Kidney epithelial cell (primary cell): ENCODE measurements around the gene NFAM1. TPM values are rescaled to one million over a fixed set of nuclear protein-coding genes. Genes with fewer than 3 reads are reported as not detected.

ENCODE experiments used
- DNase-seq: peaks from one replicate; pipeline ENCODE4 v3.0.0-alpha.2; 2010; ENCODE audit warnings: low read depth
- H3K27me3 ChIP-seq: 2 replicates; pipeline ENCODE4 v1.6.0; 2011; ENCODE audit warnings: low read length; ENCODE audit not compliant: control insufficient read depth, insufficient read depth
- H3K36me3 ChIP-seq: 2 replicates; pipeline ENCODE4 v1.5.1; 2011; ENCODE audit warnings: low read length; ENCODE audit not compliant: control insufficient read depth, insufficient read depth
- H3K4me3 ChIP-seq: 2 replicates; pipeline ENCODE4 v1.5.1; 2011; ENCODE audit warnings: low read depth, mild to moderate bottlenecking, control low read depth, low read length
- total RNA-seq: library from RNA; depleted of rRNA; stranded (reverse); fragments of >200 nt; gene quantifications from 2 replicates; pipeline ENCODE4 v1.2.3, GENCODE V29; 2015
- TF ChIP-seq, protein P1 (sequence below): IDR thresholded peaks from 2 replicates; pipeline ENCODE4 v1.5.1; 2011; ENCODE audit warnings: mild to moderate bottlenecking, moderate library complexity, low read length, control low read depth, inconsistent platforms; ENCODE audit not compliant: insufficient read depth, poor library complexity, severe bottlenecking

The NFAM1 gene
- total RNA-seq, 1 donor from 2014 or later = under 0.01 TPM

DNA sequence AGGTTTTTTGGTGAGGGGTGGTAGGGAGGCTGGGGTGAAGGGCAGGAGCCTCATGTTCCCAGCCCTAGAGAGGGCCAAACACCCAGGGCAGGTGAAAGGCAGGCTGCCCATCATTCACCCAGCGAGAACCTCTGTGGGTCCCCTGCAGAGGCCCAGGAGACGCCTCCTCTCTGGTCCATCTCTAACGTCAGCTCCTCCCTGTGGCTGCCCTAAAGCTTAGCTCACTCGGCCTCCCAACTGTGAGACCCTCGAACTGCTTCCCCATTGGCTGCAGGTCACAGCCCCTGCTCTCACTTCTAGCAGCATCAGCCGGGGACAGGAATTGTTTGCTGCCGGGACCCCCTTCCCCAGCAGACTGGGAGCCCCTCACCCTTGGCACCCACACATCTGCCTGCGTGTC, 615 bp upstream of the NFAM1 start:
- no peaks in the 10 kb centered on the region for H3K36me3 ChIP-seq
- H3K27me3 ChIP-seq = peaks cover 44% of the 10 kb centered on the region
- DNase-seq = no peak
- no peak overlapping the region for H3K4me3 ChIP-seq
- TF ChIP-seq, protein P1, sequence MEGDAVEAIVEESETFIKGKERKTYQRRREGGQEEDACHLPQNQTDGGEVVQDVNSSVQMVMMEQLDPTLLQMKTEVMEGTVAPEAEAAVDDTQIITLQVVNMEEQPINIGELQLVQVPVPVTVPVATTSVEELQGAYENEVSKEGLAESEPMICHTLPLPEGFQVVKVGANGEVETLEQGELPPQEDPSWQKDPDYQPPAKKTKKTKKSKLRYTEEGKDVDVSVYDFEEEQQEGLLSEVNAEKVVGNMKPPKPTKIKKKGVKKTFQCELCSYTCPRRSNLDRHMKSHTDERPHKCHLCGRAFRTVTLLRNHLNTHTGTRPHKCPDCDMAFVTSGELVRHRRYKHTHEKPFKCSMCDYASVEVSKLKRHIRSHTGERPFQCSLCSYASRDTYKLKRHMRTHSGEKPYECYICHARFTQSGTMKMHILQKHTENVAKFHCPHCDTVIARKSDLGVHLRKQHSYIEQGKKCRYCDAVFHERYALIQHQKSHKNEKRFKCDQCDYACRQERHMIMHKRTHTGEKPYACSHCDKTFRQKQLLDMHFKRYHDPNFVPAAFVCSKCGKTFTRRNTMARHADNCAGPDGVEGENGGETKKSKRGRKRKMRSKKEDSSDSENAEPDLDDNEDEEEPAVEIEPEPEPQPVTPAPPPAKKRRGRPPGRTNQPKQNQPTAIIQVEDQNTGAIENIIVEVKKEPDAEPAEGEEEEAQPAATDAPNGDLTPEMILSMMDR = no peak

GRCh38 chr22:42431401-42432019, 693 bp downstream of the NFAM1 start:
- DNase-seq = no peak
- no peak overlapping the region for H3K4me3 ChIP-seq
- H3K27me3 ChIP-seq = peaks cover 45% of the 10 kb centered on the region
- TF ChIP-seq, protein P1 = no peak
- no peaks in the 10 kb centered on the region for H3K36me3 ChIP-seq

DNA sequence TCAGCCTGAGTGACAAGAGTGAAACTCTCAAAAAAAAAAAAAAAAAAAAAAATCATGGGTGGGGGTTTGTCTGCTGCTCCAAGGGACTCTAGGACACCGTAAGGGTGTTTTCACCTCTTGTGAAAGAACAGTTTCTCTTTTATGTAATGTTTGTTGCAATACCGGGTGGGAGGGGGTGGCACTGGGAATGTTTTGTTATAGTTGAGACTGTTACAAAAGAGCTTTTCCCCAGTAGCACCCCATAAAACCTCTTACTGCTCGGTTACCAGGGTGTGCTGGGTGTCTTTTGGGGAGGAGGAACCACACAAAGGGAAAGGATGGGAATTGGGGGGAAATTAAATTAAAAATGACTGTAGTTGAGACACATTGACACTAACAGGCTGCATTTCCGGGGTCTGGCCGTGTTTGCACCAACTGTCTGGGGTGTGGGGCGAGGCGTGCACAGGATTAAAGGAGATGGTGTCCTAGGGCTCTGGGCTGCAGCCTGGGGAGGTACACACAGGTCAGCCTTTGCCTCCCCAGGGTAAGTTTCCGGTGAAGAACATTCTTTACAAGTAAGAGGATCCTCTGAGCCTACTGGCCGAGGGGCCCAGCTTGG, 1.6 kb downstream of the NFAM1 start:
- peaks cover 47% of the 10 kb centered on the region for H3K27me3 ChIP-seq
- no peaks in the 10 kb centered on the region for H3K36me3 ChIP-seq
- DNase-seq = no peak
- TF ChIP-seq, protein P1 = no peak
- H3K4me3 ChIP-seq = no peak overlapping the region

GRCh38 chr22:42428760-42429159, 3.4 kb downstream of the NFAM1 start:
- no peak for DNase-seq
- Histone ChIP-seq H3K27me3 (peaks cover 42% of the 10 kb centered on the region), H3K36me3 (no peaks in the 10 kb centered on the region), H3K4me3 (no peak overlapping the region)
- TF ChIP-seq, protein P1 = no peak

- peaks cover 35% of the 10 kb centered on the region for H3K27me3 ChIP-seq
- TF ChIP-seq, protein P1 = no peak
- DNase-seq = no peak
- no peak overlapping the region for H3K4me3 ChIP-seq
- H3K36me3 ChIP-seq = no peaks in the 10 kb centered on the region
Observed at GRCh38 chr22:42428025-42428424, 4.2 kb downstream of the NFAM1 start.

DNA sequence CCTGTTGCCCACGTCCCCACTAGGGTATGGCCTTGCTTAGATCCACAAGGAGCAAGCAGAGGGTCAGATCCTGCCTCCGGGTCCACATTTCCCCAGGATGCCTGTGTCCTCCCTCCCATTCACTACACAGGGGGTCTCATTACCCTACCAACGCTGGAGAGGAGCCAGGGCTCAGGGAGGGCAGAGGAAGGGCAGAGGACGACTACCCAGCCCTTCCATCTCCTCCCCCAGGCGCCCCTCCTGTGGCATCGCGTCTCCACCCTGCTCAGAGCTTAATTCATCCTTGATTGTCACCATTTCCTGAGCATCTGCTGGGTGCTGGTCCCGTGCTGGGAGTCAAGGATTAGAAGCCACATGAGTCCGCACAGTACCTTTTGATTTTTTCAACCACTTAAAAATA, 5.0 kb downstream of the NFAM1 start:
- no peak for DNase-seq
- TF ChIP-seq, protein P1 = no peak
- H3K27me3 ChIP-seq = peaks cover 27% of the 10 kb centered on the region
- no peak overlapping the region for H3K4me3 ChIP-seq
- H3K36me3 ChIP-seq = no peaks in the 10 kb centered on the region
